ENCODE measurements around the gene GJA4. TPM values are rescaled to one million over a fixed set of nuclear protein-coding genes. Genes with fewer than 3 reads are reported as not detected.
A peak's percentile ranks its signal among the peaks of the same experiment; 100 is the strongest.

Gene GJA4
- polyA plus RNA-seq, 1 of the 3 experiments (the other 2 are of a cell fraction), result not detected

DNA sequence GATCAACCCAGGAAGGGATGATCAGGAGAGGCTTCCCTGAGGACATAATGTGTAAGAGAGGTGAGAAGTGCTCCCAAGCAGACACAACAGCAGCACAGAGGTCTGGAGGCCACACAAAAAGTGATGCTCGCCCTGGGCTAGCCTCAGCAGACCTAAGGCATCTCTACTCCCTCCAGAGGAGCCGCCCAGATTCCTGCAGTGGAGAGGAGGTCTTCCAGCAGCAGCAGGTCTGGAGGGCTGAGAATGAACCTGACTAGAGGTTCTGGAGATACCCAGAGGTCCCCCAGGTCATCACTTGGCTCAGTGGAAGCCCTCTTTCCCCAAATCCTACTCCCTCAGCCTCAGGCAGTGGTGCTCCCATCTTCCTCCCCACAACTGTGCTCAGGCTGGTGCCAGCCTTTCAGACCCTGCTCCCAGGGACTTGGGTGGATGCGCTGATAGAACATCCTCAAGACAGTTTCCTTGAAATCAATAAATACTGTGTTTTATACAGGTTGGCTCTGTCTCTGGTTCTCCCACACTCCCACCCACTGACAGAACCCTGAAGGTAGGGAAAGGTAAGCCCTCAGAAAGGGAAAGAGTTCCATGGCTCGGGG lies 6.8 kb upstream of the GJA4 start (continued):
- TF ChIP-seq, protein P1, sequence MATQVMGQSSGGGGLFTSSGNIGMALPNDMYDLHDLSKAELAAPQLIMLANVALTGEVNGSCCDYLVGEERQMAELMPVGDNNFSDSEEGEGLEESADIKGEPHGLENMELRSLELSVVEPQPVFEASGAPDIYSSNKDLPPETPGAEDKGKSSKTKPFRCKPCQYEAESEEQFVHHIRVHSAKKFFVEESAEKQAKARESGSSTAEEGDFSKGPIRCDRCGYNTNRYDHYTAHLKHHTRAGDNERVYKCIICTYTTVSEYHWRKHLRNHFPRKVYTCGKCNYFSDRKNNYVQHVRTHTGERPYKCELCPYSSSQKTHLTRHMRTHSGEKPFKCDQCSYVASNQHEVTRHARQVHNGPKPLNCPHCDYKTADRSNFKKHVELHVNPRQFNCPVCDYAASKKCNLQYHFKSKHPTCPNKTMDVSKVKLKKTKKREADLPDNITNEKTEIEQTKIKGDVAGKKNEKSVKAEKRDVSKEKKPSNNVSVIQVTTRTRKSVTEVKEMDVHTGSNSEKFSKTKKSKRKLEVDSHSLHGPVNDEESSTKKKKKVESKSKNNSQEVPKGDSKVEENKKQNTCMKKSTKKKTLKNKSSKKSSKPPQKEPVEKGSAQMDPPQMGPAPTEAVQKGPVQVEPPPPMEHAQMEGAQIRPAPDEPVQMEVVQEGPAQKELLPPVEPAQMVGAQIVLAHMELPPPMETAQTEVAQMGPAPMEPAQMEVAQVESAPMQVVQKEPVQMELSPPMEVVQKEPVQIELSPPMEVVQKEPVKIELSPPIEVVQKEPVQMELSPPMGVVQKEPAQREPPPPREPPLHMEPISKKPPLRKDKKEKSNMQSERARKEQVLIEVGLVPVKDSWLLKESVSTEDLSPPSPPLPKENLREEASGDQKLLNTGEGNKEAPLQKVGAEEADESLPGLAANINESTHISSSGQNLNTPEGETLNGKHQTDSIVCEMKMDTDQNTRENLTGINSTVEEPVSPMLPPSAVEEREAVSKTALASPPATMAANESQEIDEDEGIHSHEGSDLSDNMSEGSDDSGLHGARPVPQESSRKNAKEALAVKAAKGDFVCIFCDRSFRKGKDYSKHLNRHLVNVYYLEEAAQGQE (IDR thresholded peaks at IDR 0.05; ENCODE audit: low read depth, low read length), result no peak
- TF ChIP-seq SIN3A (IDR thresholded peaks at IDR 0.05; ENCODE audit: borderline replicate concordance, low read depth, low read length), result no peak

DNA sequence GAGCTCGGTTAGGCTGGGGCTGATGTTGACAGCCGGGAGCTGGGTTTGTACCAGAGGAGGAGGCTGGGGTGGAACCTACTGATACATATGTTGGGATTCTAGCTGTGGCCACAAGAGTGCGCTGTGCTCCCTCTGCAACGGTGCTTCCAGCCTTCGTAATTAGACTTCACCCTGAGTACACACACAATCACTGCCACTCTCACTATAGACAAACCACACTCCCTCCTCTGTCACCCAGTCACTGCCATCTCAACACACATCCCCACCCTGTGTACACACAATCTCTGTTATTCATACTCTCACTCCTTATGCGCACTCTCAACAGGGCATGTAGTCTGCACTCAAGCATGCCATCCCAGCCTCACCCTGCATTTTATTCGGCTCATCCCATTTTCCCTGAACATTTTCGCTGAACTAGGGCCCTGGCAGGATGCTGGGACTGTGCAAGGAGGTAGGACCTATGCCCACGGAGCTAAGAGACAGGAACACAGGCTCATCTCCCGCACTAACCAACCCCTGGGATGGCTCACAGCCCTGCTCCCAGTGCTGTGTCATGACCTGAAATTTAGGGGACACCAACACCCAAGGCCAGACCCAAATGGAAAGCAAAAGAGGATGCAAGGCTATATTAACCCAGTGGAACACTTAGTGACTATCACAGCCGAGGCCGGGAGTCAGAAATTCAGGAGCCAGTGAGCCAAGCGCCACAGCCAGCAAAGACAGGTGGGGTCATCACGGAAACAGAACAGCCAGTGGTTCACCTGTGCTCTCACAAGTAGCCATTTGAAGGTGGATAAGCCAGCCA lies 6.1 kb upstream of the GJA4 start:
- CTCF ChIA-PET, result interaction anchor here (0.6 to 8.2 kb wide), 35 partner anchors 10 to 623 kb away, joined by 3 to 170 read pairs (median 4); partner anchors contain the start of genes SMIM12 and TMEM35B
- DNase-seq, result peak; percentile 86
- no peaks in the 10 kb centered on the region for H3K9me2 ChIP-seq
- H3F3A ChIP-seq (replicated peaks; ENCODE audit: insufficient read depth), result no peaks in the 10 kb centered on the region
- no peak overlapping the region for H3K9ac ChIP-seq
- no peaks in the 10 kb centered on the region for H4K20me1 ChIP-seq (ENCODE audit: insufficient read depth)
- 41% methylated on average over 14 of the region's 14 CpGs for WGBS (ENCODE audit: low lambda C conversion rate)
- H3K36me3 ChIP-seq (replicated peaks in 1 of 2; ENCODE audit: control insufficient read depth in 1 of 2, insufficient read depth in 2 of 2, low read length in 1 of 2), result no peaks in the 10 kb centered on the region
- H3K27ac ChIP-seq (ENCODE audit: low read depth in 2 of 2, low read length in 1 of 2), result no peak overlapping the region
- H3K9me3 ChIP-seq, result no peaks in the 10 kb centered on the region
- no peak overlapping the region for H2AFZ ChIP-seq (ENCODE audit: low read depth)
- H3K79me2 ChIP-seq (ENCODE audit: insufficient read depth), result no peaks in the 10 kb centered on the region
- H3K4me3 ChIP-seq (ENCODE audit: low read depth in 2 of 2, low read length in 1 of 2), result no peak overlapping the region
- peaks cover 0 to 2% of the 10 kb centered on the region in 2 experiments; a peak in 1 of 4 replicates for H3K4me1 ChIP-seq (ENCODE audit: control insufficient read depth in 1 of 2, insufficient read depth in 2 of 2, low read depth in 1 of 2, low read length in 1 of 2)
- TF ChIP-seq FOSL2 (IDR thresholded peaks at IDR 0.05; ENCODE audit: borderline replicate concordance, low read depth), result no peak
- no peak for TF ChIP-seq RFX5 (IDR thresholded peaks at IDR 0.05; ENCODE audit: low read length)
- no peak for TF ChIP-seq SIN3A (IDR thresholded peaks at IDR 0.05; ENCODE audit: borderline replicate concordance, low read depth, low read length)
- TF ChIP-seq MXI1 (IDR thresholded peaks at IDR 0.05; ENCODE audit: low read depth, low read length), result 0 out of 2 replicates have a peak, but pooled peaks have one; percentile 16
- TF ChIP-seq TCF12 (IDR thresholded peaks at IDR 0.05), result no peak
- TF ChIP-seq, protein P2, sequence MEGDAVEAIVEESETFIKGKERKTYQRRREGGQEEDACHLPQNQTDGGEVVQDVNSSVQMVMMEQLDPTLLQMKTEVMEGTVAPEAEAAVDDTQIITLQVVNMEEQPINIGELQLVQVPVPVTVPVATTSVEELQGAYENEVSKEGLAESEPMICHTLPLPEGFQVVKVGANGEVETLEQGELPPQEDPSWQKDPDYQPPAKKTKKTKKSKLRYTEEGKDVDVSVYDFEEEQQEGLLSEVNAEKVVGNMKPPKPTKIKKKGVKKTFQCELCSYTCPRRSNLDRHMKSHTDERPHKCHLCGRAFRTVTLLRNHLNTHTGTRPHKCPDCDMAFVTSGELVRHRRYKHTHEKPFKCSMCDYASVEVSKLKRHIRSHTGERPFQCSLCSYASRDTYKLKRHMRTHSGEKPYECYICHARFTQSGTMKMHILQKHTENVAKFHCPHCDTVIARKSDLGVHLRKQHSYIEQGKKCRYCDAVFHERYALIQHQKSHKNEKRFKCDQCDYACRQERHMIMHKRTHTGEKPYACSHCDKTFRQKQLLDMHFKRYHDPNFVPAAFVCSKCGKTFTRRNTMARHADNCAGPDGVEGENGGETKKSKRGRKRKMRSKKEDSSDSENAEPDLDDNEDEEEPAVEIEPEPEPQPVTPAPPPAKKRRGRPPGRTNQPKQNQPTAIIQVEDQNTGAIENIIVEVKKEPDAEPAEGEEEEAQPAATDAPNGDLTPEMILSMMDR (IDR thresholded peaks at IDR 0.05), result peak; percentile 80
- no peak for TF ChIP-seq NFIC (IDR thresholded peaks at IDR 0.05; ENCODE audit: borderline replicate concordance)
- peak; percentile 93 for TF ChIP-seq SMC3 (IDR thresholded peaks at IDR 0.05; ENCODE audit: low read depth, low read length)
- TF ChIP-seq RAD21 (IDR thresholded peaks at IDR 0.05; ENCODE audit: low read length), result peak; percentile 95
- no peak for TF ChIP-seq POLR2AphosphoS5 (IDR thresholded peaks at IDR 0.05; ENCODE audit: low read depth, low read length)
- POLR2A ChIA-PET, result interaction anchor here (0.6 to 1.1 kb wide), 2 partner anchors 66 to 406 kb away, joined by 3 to 4 read pairs; partner anchors contain the start of gene SFPQ
- no peak overlapping the region for H3K4me2 ChIP-seq
- H3K27me3 ChIP-seq (ENCODE audit: insufficient read depth), result peaks cover 10% of the 10 kb centered on the region
